22Rv1 (cell line): ENCODE measurements around the gene CWC22.
"Not testable (repeated sequence)": the region's sequence is repeated elsewhere in the genome, so short reads cannot be mapped to it uniquely, and the experiment has no call there.

ENCODE experiments used
- H3K27ac ChIP-seq: fragments of 450-650 bp; 2 replicates; pipeline ENCODE4 v1.5.1; 2017
- ZFX ChIP-seq: fragments of 450-650 bp; IDR thresholded peaks from 2 replicates; pipeline ENCODE4 v1.6.1; 2017; ENCODE audit warnings: antibody characterized with exemption, borderline replicate concordance
- TF ChIP-seq, protein P1 (sequence below): fragments of 450-650 bp; IDR thresholded peaks from 2 replicates; pipeline ENCODE4 v1.5.1; 2017; ENCODE audit warnings: mild to moderate bottlenecking

The CWC22 gene

GRCh38 chr2:180015951-180016709 lies 9.0 kb upstream of the CWC22 start:
- TF ChIP-seq, protein P1, sequence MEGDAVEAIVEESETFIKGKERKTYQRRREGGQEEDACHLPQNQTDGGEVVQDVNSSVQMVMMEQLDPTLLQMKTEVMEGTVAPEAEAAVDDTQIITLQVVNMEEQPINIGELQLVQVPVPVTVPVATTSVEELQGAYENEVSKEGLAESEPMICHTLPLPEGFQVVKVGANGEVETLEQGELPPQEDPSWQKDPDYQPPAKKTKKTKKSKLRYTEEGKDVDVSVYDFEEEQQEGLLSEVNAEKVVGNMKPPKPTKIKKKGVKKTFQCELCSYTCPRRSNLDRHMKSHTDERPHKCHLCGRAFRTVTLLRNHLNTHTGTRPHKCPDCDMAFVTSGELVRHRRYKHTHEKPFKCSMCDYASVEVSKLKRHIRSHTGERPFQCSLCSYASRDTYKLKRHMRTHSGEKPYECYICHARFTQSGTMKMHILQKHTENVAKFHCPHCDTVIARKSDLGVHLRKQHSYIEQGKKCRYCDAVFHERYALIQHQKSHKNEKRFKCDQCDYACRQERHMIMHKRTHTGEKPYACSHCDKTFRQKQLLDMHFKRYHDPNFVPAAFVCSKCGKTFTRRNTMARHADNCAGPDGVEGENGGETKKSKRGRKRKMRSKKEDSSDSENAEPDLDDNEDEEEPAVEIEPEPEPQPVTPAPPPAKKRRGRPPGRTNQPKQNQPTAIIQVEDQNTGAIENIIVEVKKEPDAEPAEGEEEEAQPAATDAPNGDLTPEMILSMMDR, result no peak
- no peak for TF ChIP-seq ZFX
- H3K27ac ChIP-seq, result no peak overlapping the region

- H3K27ac ChIP-seq, result no peak overlapping the region
- no peak for TF ChIP-seq ZFX
- TF ChIP-seq, protein P1, result no peak
Observed at GRCh38 chr2:180012523-180012922, 5.4 kb upstream of the CWC22 start.

GRCh38 chr2:180010701-180011100 lies 3.6 kb upstream of the CWC22 start:
- no peak overlapping the region for H3K27ac ChIP-seq
- TF ChIP-seq, protein P1, result no peak
- TF ChIP-seq ZFX, result no peak

DNA sequence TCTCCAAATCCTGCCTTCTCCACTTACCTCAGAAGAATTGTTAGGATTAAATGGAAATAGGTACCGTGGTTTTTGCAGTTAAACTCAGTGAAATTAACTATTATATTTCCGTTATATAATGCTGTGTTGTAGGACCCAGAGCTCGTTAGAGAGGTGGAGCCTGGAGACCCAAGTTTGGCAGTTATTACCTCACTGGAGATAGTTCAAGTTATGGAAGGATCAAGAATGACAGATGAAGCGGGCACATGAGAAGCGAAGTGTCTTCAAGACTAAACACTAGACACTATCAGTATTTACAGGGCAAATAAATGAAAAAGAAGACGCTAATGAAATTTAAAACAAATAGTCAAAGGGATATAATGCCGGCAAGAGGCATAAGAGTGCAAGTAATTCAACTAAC lies 866 bp downstream of the CWC22 start:
- TF ChIP-seq, protein P1, result no peak
- TF ChIP-seq ZFX, result no peak
- peak overlapping the region; percentile 83 for H3K27ac ChIP-seq

- H3K27ac ChIP-seq, result not testable (repeated sequence)
Observed at GRCh38 chr2:180005465-180005864, 1.6 kb downstream of the CWC22 start.

- no peak overlapping the region for H3K27ac ChIP-seq
- TF ChIP-seq, protein P1, result no peak
- TF ChIP-seq ZFX, result no peak
Observed at GRCh38 chr2:180004731-180005130, 2.4 kb downstream of the CWC22 start.

DNA sequence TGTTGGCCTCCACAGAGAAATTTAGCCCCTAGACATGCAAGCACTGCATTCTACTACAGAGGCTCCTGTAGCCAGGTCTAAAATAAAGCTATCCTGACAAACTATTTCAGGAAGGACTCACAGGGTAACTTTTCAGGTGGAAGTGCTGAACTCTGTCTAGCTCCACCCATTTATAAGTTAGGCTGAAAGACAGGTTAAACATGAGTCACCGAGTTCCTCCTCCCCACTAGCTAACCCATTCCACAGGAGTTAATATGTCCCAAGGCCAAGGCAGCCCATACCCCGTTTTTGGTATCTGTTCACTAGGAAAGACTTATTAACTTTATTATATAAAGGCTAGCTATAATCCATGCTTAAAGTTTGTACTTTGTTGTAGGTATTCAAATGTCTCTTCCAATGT lies 3.5 kb downstream of the CWC22 start:
- TF ChIP-seq, protein P1, result no peak
- no peak for TF ChIP-seq ZFX
- H3K27ac ChIP-seq, result no peak overlapping the region

GRCh38 chr2:180003073-180003472 lies 4.0 kb downstream of the CWC22 start:
- no peak overlapping the region for H3K27ac ChIP-seq
- no peak for TF ChIP-seq ZFX
- TF ChIP-seq, protein P1, result no peak
